H1 (cell line): ENCODE measurements around the gene ZYX. TPM values are rescaled to one million over a fixed set of nuclear protein-coding genes. Genes with fewer than 3 reads are reported as not detected.
A peak's percentile ranks its signal among the peaks of the same experiment; 100 is the strongest.

ENCODE experiments used
- CTCF ChIA-PET: fragments of 300-600 bp; sonication (Branson Sonifier 250); formaldehyde crosslinking; loops from one replicate; lab custom pipeline; 2021; ENCODE audit not compliant: partially characterized antibody; lab: Charles Lee
- POLR2A ChIA-PET: fragments of 300-600 bp; sonication (Branson Sonifier 250); formaldehyde crosslinking; loops from one replicate; lab custom pipeline; 2021; ENCODE audit warnings: inconsistent platforms; ENCODE audit not compliant: partially characterized antibody; lab: Charles Lee
- DNase-seq, 2 experiments: peaks; one replicate each; pipeline versions ENCODE4 v3.0.0 to v3.0.0-alpha.2; 2010 to 2022; ENCODE audit warnings: low spot score in 2 of 2, low read depth in 1 of 2, mixed read lengths in 1 of 2
- FAIRE-seq: peaks from 2 replicates; lab custom pipeline; 2011; peaks lifted over from hg19 to GRCh38; lab: Jason Lieb, UNC
- H2AFZ ChIP-seq: 2 replicates; pipeline ENCODE4 v1.8.1; 2012; ENCODE audit warnings: low read length, inconsistent platforms
- H2AK5ac ChIP-seq: 2 replicates; pipeline ENCODE4 v1.6.1; 2013; ENCODE audit warnings: low read depth, low read length
- H2BK120ac ChIP-seq: replicated peaks from 2 replicates; pipeline ENCODE3; 2013; ENCODE audit warnings: low read depth, low read length, inconsistent platforms
- H2BK12ac ChIP-seq: 2 replicates; pipeline ENCODE4 v1.6.1; 2013; ENCODE audit warnings: low read depth, low read length
- H2BK15ac ChIP-seq: 2 replicates; pipeline ENCODE4 v1.6.1; 2013; ENCODE audit warnings: low read length
- H2BK20ac ChIP-seq: 2 replicates; pipeline ENCODE4 v1.6.1; 2013; ENCODE audit warnings: low read length
- H2BK5ac ChIP-seq: 2 replicates; pipeline ENCODE4 v1.6.1; 2013; ENCODE audit warnings: low read depth, low read length
- H3K14ac ChIP-seq: 2 replicates; pipeline ENCODE4 v1.6.1; 2013; ENCODE audit warnings: inconsistent platforms; ENCODE audit not compliant: insufficient read length
- H3K18ac ChIP-seq: 2 replicates; pipeline ENCODE4 v1.6.1; 2013; ENCODE audit warnings: low read length; ENCODE audit errors: extremely low read depth
- H3K23ac ChIP-seq: 2 replicates; pipeline ENCODE4 v1.6.1; 2013; ENCODE audit warnings: inconsistent platforms; ENCODE audit not compliant: insufficient read length
- H3K23me2 ChIP-seq: 2 replicates; pipeline ENCODE4 v1.6.1; 2013; ENCODE audit warnings: low read depth, low read length
- H3K27ac ChIP-seq: 2 replicates; pipeline ENCODE4 v1.6.1; 2011; ENCODE audit warnings: low read depth, low read length, inconsistent platforms
- H3K27me3 ChIP-seq, 4 experiments: replicated peaks in 1 of 4; 1 replicate in 1 of 4; 2 replicates in 3 of 4; pipeline versions ENCODE4 v1.6.1 to v1.8.1; 2011 to 2013; ENCODE audit warnings: low read length in 3 of 4, mild to moderate bottlenecking in 3 of 4, inconsistent platforms in 2 of 4, mixed read lengths in 2 of 4, moderate library complexity in 1 of 4; ENCODE audit not compliant: control insufficient read depth in 3 of 4, insufficient read depth in 3 of 4; ENCODE audit errors: extremely low read depth in 1 of 4
- H3K36me3 ChIP-seq, 4 experiments: 2 replicates each; pipeline versions ENCODE4 v1.6.1 to v1.8.1; 2011 to 2013; ENCODE audit warnings: mild to moderate bottlenecking in 4 of 4, low read length in 3 of 4, moderate library complexity in 2 of 4, control low read depth in 1 of 4, inconsistent platforms in 1 of 4; ENCODE audit not compliant: insufficient read depth in 4 of 4, control insufficient read depth in 2 of 4
- H3K4ac ChIP-seq: replicated peaks from 2 replicates; pipeline ENCODE3; 2013; ENCODE audit warnings: low read length, low read depth, mixed read lengths, inconsistent platforms; ENCODE audit not compliant: insufficient read length
- H3K4me1 ChIP-seq, 4 experiments: replicated peaks in 1 of 4; 1 replicate in 1 of 4; 2 replicates in 3 of 4; pipeline versions ENCODE4 v1.6.1 to v1.8.1; 2011 to 2013; ENCODE audit warnings: low read length in 3 of 4, inconsistent platforms in 2 of 4, mixed read lengths in 1 of 4; ENCODE audit not compliant: insufficient read depth in 4 of 4, control insufficient read depth in 3 of 4
- H3K4me2 ChIP-seq, 2 experiments: 2 replicates each; pipeline versions ENCODE4 v1.6.1 to v1.8.1; 2011 to 2013; ENCODE audit warnings: low read depth in 2 of 2, low read length in 2 of 2, control low read depth in 1 of 2, inconsistent platforms in 1 of 2, mild to moderate bottlenecking in 1 of 2; ENCODE audit not compliant: insufficient read depth in 1 of 2
- H3K4me3 ChIP-seq, 4 experiments: fragments of 200-600, 300-600 bp in 1 of 4; sonication (generic), shearing (Covaris generic), sonication (Bioruptor Twin) in 1 of 4; 2 replicates each; pipeline versions ENCODE4 v1.5.1 to v1.8.1; 2011 to 2016; ENCODE audit warnings: low read length in 4 of 4, low read depth in 3 of 4, control low read depth in 2 of 4, inconsistent platforms in 2 of 4, mild to moderate bottlenecking in 2 of 4, mixed read lengths in 1 of 4, moderate library complexity in 1 of 4; ENCODE audit not compliant: insufficient read depth in 2 of 4; ENCODE audit errors: extremely low read depth in 1 of 4
- H3K56ac ChIP-seq: replicated peaks from 2 replicates; pipeline ENCODE3; 2013; ENCODE audit warnings: low read depth, mild to moderate bottlenecking, mixed read lengths, low read length, inconsistent platforms; ENCODE audit not compliant: insufficient read length
- H3K79me1 ChIP-seq: 2 replicates; pipeline ENCODE4 v1.6.1; 2013; ENCODE audit warnings: low read depth, low read length, control low read depth
- H3K79me2 ChIP-seq, 2 experiments: 2 replicates each; pipeline versions ENCODE4 v1.6.1 to v1.8.1; 2012 to 2013; ENCODE audit warnings: low read length in 2 of 2, mild to moderate bottlenecking in 2 of 2, inconsistent platforms in 1 of 2; ENCODE audit not compliant: insufficient read depth in 2 of 2, control insufficient read depth in 1 of 2
- H3K9ac ChIP-seq, 4 experiments: replicated peaks in 1 of 4; 1 replicate in 1 of 4; 2 replicates in 3 of 4; pipeline versions ENCODE4 v1.6.1 to v1.8.1; 2011 to 2013; ENCODE audit warnings: low read depth in 3 of 4, low read length in 3 of 4, control low read depth in 2 of 4, mild to moderate bottlenecking in 2 of 4, moderate library complexity in 2 of 4, inconsistent platforms in 1 of 4; ENCODE audit errors: extremely low read depth in 1 of 4
- H3K9me3 ChIP-seq, 2 experiments: 2 replicates each; pipeline versions ENCODE4 v1.6.1 to v1.8.1; 2012 to 2013; ENCODE audit warnings: mild to moderate bottlenecking in 2 of 2, moderate library complexity in 2 of 2, control low read depth in 1 of 2, inconsistent platforms in 1 of 2, low read depth in 1 of 2, low read length in 1 of 2, mixed read lengths in 1 of 2; ENCODE audit not compliant: insufficient read depth in 2 of 2
- H4K20me1 ChIP-seq, 2 experiments: replicated peaks in 1 of 2; 2 replicates each; pipeline versions ENCODE3 to v1.8.1; 2011 to 2013; ENCODE audit warnings: inconsistent platforms in 2 of 2, low read length in 2 of 2, mild to moderate bottlenecking in 1 of 2; ENCODE audit not compliant: insufficient read depth in 2 of 2, control insufficient read depth in 1 of 2
- H4K5ac ChIP-seq: 2 replicates; pipeline ENCODE4 v1.6.1; 2013; ENCODE audit warnings: low read length, low read depth, mixed read lengths, inconsistent platforms; ENCODE audit not compliant: insufficient read length
- H4K8ac ChIP-seq: 2 replicates; pipeline ENCODE4 v1.8.0; 2013; ENCODE audit warnings: mild to moderate bottlenecking, moderate library complexity, low read length, inconsistent platforms; ENCODE audit not compliant: insufficient read depth; ENCODE audit errors: extremely low read depth
- H4K91ac ChIP-seq: replicated peaks from 2 replicates; pipeline ENCODE3; 2013; ENCODE audit warnings: low read length, mixed read lengths, inconsistent platforms; ENCODE audit not compliant: insufficient read length
- ASH2L ChIP-seq: fragments of 200-600, 300-600 bp; sonication (generic); IDR thresholded peaks from one replicate; pipeline ENCODE4 v1.7.1; 2017; ENCODE audit warnings: low read length
- BCL11A ChIP-seq, 2 experiments: IDR thresholded peaks; one replicate each; pipeline ENCODE4 v1.6.1; 2011; ENCODE audit warnings: low read depth in 2 of 2, low read length in 2 of 2, mild to moderate bottlenecking in 2 of 2
- SIN3A ChIP-seq, 2 experiments: IDR thresholded peaks in 1 of 2; conservative IDR thresholded peaks in 1 of 2; 2 replicates each; pipeline ENCODE4 v1.6.1; 2011 to 2012; ENCODE audit warnings: low read length in 2 of 2, improper control_type of control experiment in 1 of 2, low read depth in 1 of 2, mild to moderate bottlenecking in 1 of 2
- WGBS, 2 experiments: shearing (Covaris generic) in 1 of 2; methylation state at CpG; one replicate each; pipeline versions ENCODE4 v1.1.6 to v1.1.7; 2013 to 2015; ENCODE audit warnings: low lambda C conversion rate in 2 of 2, mixed read lengths in 2 of 2, inconsistent platforms in 1 of 2, low coverage in 1 of 2, missing lambda C conversion rate in 1 of 2; ENCODE audit not compliant: insufficient replicate concordance in 2 of 2, insufficient coverage in 1 of 2, insufficient read length in 1 of 2; ENCODE audit errors: extremely low coverage in 1 of 2, missing lambda C conversion rate in 1 of 2; 5-methylcytosine and 5-hydroxymethylcytosine counted together
- polyA plus RNA-seq, 7 experiments: library from polyadenylated mRNA; depleted of rRNA in 3 of 7; stranded (reverse) in 5 of 7; unstranded in 2 of 7; fragments of >200 nt in 5 of 7; fragments of 200-250 nt in 2 of 7; gene quantifications; 1 replicate in 5 of 7; 2 replicates in 1 of 7; 4 replicates in 1 of 7; pipeline versions ENCODE4 v1.2.1 to v1.2.3, GENCODE V29; 2011 to 2013; ENCODE audit warnings: missing spikeins in 2 of 7, mixed read lengths in 2 of 7
- total RNA-seq: library from RNA; stranded (reverse); fragmentation: NEBNext Ultra II Directional; extraction: Animal tissue kit (Norgen Biotek cat#: 25700); gene quantifications from 2 replicates; pipeline ENCODE4 v1.2.1, GENCODE V29; 2021

Gene ZYX
- total and polyA plus RNA-seq, 2 of the 8 experiments (the other 6 are each of a cell fraction or from before 2014, with no cell fraction given): 40.6 to 159 TPM

DNA sequence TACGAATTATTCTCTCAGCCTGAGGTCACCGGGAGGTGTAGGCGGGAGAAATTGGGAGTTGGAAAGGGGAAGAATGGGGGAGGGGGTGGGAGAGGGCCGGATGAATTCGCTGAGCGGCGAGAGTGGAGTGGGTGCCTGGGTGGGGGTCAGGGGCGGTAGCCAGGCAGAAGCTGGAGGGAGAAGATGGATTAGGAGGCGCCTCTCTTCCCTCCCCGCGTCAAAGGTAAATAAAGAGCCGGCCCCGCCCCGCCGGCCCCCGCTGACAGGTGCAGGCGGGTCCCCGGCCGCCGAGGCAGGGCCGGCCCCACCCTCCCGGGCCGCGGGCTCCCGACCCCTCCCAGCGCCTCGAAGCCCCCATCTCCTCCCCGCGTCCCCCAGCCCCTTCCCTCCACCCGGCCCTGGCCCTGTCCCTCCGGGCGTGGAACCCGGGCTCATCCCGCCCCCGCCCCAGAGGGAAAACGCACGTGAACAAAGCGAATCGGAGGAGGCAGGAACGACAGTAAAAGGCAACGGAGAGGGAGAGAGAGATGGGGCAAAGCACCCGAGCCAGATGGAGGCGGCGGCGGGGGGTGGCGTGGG, 19.5 kb upstream of the ZYX start:
- Histone ChIP-seq H3K18ac (peak overlapping the region; percentile 95), H3K23me2 (peaks cover 16% of the 10 kb centered on the region), H3K4me2 (peak overlapping the region; percentile 88 to 100), H4K91ac (no peak overlapping the region), H3K56ac (no peak overlapping the region), H4K20me1 (no peaks in the 10 kb centered on the region), H3K23ac (no peak overlapping the region), H3K4ac (peak overlapping the region; percentile 53), H2AFZ (no peak overlapping the region), H3K9me3 (no peaks in the 10 kb centered on the region), H3K27me3 (peaks cover 0 to 13% (median 8%) of the 10 kb centered on the region in 4 experiments; a peak in 4 of 7 replicates), H2AK5ac (no peak overlapping the region), H2BK5ac (no peak overlapping the region; the same call in 1 of the 2 replicates), H3K14ac (no peak overlapping the region), H4K8ac (no peak overlapping the region), H3K9ac (no peak overlapping the region), H2BK20ac (no peak overlapping the region), H3K79me1 (no peaks in the 10 kb centered on the region), H3K4me1 (peaks cover 4 to 12% (median 10%) of the 10 kb centered on the region in 4 experiments), H3K36me3 (peaks cover 0 to 18% (median 8%) of the 10 kb centered on the region in 4 experiments; a peak in 6 of 8 replicates), H3K4me3 (peak overlapping the region; percentile 80 to 98 (median 80)), H2BK15ac (no peak overlapping the region), H3K79me2 (no peaks in the 10 kb centered on the region), H4K5ac (peak overlapping the region; percentile 59), H3K27ac (no peak overlapping the region), H2BK12ac (no peak overlapping the region), H2BK120ac (no peak overlapping the region)
- peak; percentile 60 for TF ChIP-seq ASH2L
- TF ChIP-seq SIN3A (conservative IDR thresholded peaks at IDR 0.05 in 1 of 2, IDR thresholded peaks at IDR 0.05 in 1 of 2; ENCODE audit: low read depth in 1 of 2, low read length in 2 of 2): 0 out of 4 replicates have a peak, but pooled peaks of 1 of the 2 experiments have one; percentile 2
- TF ChIP-seq BCL11A (IDR thresholded peaks at IDR 0.05; ENCODE audit: low read depth in 2 of 2, low read length in 2 of 2): no peak
- ChIA-PET CTCF (interaction anchor here (1.3 to 5.3 kb wide), 3 partner anchors 9 to 18 kb away, joined by 5 to 27 read pairs (median 25); partner anchors contain the start of gene ZYX), POLR2A (interaction anchor here (1.3 to 18.8 kb wide), 7 partner anchors 11 to 45 kb away, joined by 3 to 233 read pairs (median 8); partner anchors contain the start of gene ZYX)
- FAIRE-seq: no peak
- peak in 1 of 2 experiments; percentile 70 for DNase-seq
- 0% methylated on average over 9 of the region's 46 CpGs; no CpG with 5 or more reads in 1 of the 2 experiments for WGBS, 2 experiments
